ENCODE measurements around the gene KSR1.
"Not testable (repeated sequence)": the region's sequence is repeated elsewhere in the genome, so short reads cannot be mapped to it uniquely, and the experiment has no call there.

Gene KSR1

GRCh38 chr17:27455914-27456680, at the start of gene KSR1:
KSR1 (plus strand) TSS chr17:27456448; CDS start chr17:27456644, 196 bp downstream.
- peak in 57 of 58 donors; percentile 22 to 82 (median 71) for DNase-seq

DNA sequence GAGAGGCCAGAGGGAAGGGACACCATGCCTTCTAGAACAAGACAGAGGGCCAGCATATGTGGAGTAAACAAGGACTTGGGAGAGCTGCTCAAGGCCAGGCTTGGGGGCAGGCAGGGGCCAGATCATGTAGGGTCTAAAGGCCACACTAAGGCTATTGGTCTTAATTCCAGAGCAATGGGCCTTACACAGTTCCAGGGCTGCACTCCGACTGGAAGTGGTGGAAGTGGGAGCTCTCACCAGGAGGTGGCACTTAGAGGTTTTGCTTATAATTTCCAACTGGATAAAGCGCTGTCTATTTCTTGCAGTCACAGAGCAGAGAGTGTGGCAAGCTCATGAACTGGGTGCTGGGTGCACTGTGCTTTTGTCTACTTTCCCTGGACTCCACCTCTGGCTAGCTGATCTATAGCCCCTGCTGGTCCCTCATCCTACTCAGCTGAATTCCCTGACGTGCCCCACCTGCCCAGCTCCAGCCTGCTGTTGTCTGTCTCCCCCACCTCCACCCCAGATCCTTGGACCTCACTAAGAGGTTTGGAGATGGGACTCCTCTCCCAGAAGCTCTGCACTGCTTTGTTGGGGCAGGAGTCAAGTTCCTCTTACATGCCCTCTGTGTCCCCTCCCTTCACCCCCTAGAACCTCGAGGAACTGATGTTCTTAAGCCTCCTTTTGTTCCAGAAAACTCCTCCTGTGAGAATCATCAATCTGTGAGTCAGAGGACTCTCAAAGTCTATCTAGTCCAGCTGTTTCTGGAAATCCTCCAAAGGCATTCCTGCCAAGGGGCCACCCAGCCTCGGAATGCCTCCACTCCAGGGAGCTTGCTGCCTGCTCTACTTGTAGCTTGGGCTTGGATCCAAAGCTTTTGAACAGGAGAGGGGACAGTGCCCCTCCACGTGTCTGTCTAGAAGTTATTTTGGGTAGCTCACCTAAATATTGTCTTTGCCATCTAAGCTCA, 48.1 kb upstream of the KSR1 start:
- DNase-seq = no peak

DNA sequence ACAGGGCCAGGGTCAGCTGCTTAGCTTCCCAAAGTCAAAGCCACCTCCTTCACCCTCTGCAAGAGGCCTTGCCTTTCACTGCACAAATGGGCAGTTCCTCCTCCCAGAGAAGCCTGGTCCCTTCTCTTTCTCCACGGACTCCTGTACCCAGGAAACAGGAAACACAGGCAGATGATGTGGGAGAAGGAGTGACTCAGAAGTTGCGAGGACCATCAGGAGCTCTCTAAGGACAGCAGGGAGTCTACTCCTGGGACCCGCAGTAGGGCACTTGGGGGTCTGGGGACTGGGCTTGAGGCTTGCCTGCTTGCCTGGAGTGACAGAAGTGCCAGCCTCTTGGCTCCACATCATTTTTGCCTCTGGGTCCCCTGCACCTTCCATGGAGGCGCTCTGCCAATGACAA, 47.4 kb upstream of the KSR1 start:
- no peak for DNase-seq

- DNase-seq = not testable (repeated sequence)
Observed at GRCh38 chr17:27412158-27412557, 44.1 kb upstream of the KSR1 start.

- DNase-seq = no peak
Observed at GRCh38 chr17:27413315-27413714, 42.9 kb upstream of the KSR1 start.

GRCh38 chr17:27413792-27414191, 42.5 kb upstream of the KSR1 start:
- no peak for DNase-seq

- no peak for DNase-seq
Observed at GRCh38 chr17:27414271-27414670, 42.0 kb upstream of the KSR1 start.

- DNase-seq = no peak
Observed at GRCh38 chr17:27414694-27415093, 41.6 kb upstream of the KSR1 start.

DNA sequence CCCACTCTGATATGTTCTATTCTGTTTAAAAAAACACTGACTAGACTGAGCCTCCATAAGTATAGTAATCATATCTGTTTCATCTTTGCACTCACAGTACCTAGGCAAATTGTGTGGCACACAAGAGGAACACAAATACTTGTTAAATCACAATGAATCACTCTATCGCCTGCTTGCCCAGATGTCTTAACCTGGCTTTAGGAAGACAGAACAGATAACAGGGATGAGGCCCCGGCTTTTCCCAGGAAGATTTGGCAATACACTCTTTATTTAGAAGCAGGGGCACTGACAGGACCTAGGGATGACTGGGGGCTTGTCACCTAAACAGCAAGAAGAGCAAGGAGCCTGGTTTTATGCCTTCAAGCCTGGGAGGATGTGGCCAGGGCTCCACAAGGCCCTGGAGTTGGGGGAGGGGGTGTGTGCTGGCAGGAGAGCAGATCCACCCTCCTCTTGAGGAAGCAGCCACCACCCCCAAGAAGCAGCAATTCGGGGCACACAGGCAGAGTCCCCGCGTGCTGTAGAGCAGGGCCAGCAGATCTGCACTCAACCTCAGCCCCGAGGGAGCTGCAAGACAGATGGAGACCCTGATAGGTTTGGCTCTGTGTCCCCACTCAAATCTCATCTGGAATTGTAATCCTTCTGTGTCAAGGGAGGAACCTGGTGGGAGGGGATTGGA, 41.0 kb upstream of the KSR1 start:
- no peak for DNase-seq

- DNase-seq = no peak
Observed at GRCh38 chr17:27417596-27418365, 38.5 kb upstream of the KSR1 start.

- no peak for DNase-seq
Observed at GRCh38 chr17:27418366-27418615, 38.0 kb upstream of the KSR1 start.

- DNase-seq = no peak
Observed at GRCh38 chr17:27419156-27419555, 37.1 kb upstream of the KSR1 start.

DNA sequence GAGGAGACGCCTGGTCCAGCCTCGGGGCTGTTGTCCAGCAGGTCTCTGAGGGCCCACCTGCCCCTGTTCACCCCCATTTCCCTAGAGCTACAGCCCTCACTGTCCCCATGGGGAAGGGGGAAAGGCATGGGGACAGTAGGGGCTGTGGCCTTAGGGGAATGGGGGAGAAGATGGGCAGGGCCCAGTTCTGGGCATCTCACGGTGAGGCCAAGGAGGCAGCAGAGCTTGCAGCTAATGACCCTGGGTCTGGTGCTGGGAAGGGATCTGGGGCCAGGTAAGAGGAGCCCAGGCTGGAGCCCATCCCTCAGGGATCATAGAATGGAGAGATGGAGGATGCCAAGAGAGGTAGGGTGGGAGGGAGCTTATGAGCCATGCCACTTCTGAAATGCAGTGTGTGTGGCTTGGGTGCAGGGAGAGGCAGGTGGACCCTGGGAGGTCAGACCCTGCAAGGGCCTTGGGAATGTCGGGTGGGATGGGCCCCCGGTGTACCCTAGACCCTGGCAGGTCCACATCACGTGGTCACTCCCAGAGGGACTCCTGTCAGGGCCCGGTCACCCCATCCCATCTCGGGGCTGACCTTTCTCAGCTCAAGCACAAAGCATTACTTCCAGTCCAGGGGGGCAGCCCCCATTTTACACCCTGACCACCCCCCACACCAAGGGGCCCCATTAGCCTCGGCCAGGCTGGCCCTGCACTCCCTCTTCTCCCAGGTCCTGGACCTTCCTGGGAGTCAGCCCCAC, 35.9 kb upstream of the KSR1 start:
- no peak for DNase-seq

GRCh38 chr17:27421111-27421510, 35.1 kb upstream of the KSR1 start:
- DNase-seq = no peak

DNA sequence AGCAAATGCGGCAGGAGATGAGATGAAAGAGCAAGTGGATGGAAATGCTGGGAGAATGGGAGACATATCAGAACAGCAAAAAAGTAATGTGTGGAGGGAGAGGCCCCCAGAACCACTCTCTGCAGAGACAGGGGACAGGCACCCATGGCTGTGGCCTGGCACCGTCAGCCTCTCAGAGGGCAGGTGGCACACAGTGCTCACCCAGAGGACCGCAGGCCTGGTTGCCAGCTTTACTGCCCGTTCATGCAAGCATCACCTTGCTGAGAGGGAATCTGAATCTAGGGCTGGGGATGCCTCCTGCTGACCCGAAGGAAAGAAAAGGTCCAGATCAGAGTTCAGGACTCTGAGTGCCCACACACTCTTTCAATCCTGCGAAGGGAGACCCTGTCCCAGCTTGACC, 34.6 kb upstream of the KSR1 start:
- not testable (repeated sequence) for DNase-seq

GRCh38 chr17:27422601-27423000, 33.6 kb upstream of the KSR1 start:
- no peak for DNase-seq

- DNase-seq = no peak
Observed at GRCh38 chr17:27423651-27424050, 32.6 kb upstream of the KSR1 start.

DNA sequence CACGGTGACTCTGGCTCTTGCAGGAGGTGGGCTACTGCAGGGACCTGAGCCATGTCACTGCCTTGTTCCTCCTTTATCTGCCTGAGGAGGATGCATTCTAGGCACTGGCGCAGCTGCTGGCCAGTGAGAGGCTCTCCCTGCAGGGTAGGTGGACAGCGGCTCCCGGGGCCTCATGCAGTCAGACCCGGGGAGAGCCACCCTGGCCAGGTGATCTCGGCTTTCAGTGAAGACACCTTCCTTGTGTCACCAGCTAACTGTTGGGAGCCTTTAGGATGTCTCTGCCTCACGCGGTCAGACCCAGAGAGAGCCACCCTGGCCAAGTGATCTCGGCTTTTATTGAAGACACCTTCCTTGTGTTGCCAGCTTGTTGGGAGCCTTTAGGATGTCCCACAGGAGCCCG, 31.7 kb upstream of the KSR1 start:
- DNase-seq = no peak

DNA sequence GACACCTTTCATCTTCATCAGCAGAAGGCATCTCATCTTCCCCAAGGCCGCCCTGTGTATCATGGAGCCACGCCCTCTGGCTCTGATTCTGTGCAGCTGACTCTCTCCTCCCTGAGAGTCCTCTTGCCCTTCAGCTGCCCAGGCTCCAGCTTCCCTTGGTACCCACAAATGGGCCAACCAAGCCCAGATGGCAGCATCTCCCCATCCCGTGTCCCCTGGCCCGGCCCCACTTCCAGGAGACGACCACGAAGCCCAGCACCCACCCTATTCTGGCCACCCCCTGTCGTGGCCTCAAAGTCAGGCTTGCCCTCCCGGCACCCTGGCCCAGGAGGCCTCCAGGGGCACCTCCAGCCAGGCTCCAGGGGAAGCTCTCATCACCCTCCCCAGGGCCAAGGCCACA, 31.3 kb upstream of the KSR1 start:
- DNase-seq = no peak

GRCh38 chr17:27425571-27425970, 30.7 kb upstream of the KSR1 start:
- not testable (repeated sequence) for DNase-seq

DNA sequence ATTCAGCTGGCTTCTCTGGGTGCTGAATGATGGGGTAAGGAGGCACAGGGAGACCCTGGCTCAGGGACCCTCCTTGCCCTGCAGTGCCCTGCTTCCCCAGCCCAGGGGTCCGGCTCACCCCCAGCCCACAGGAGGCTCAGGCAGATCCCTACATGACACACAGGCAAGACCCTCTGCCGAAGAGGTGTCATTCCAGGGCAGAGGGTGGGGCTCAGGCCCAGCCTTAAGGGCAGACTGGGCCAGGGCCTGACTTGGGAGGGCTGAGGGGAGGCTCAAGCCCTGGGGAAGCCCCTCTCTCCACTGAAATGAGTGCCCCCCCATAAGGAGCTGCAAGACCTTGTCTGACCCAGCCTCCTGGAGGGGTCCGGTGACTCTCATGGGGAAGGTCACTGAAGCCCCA, 30.3 kb upstream of the KSR1 start:
- no peak for DNase-seq

All from anterior cingulate cortex (tissue), 58 donors.